Activated T-cell treated with anti-CD3 and anti-CD28 coated beads, Interleukin-2, amount 50 U/mL, for 1 hour (primary cell): ENCODE measurements around the gene CSRP3.
"Not testable (repeated sequence)": the region's sequence is repeated elsewhere in the genome, so short reads cannot be mapped to it uniquely, and the experiment has no call there.

Experiments used
- DNase-seq: peaks from one replicate; pipeline ENCODE4 v3.0.0-alpha.2; 2020

CSRP3 gene

DNA sequence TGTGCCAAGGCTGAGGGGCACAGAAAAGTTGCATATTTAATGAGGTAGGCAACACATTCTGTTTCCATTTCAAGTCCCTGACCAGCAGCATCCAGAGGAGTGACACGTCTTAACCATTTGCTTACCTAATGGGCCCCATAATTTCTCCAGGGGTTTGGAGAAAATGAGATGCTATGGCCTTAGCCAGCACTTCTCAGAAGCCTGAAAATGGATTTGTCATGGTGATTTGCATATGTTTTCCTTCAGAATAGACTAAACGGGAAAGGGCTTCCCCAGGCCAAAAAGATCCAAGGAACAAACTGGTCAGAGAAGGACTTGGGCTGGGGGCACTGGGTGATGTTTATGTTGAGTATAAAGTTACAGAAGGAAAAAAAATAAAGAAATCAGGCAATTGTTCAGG, 16.7 kb downstream of the CSRP3 start:
- no peak for DNase-seq

DNA sequence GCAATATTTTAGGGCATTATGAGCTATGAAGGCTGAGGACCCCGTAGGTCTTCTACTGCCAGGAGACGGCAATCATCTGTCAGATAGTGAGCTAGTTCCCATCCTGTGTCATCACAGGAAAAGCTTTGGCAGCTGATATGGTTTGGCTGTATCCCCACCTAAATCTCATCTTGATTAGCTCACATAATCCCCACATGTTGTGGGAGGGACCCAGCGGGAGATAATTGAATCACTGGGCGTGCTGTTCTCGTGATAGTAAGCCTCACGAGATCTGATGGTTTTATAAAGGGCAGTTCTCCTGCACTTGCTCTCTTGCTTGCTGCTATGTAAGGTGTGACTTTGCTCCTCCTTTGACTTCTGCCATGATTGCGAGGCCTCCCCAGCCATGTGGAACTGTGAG, 18.1 kb downstream of the CSRP3 start:
- DNase-seq: no peak

DNA sequence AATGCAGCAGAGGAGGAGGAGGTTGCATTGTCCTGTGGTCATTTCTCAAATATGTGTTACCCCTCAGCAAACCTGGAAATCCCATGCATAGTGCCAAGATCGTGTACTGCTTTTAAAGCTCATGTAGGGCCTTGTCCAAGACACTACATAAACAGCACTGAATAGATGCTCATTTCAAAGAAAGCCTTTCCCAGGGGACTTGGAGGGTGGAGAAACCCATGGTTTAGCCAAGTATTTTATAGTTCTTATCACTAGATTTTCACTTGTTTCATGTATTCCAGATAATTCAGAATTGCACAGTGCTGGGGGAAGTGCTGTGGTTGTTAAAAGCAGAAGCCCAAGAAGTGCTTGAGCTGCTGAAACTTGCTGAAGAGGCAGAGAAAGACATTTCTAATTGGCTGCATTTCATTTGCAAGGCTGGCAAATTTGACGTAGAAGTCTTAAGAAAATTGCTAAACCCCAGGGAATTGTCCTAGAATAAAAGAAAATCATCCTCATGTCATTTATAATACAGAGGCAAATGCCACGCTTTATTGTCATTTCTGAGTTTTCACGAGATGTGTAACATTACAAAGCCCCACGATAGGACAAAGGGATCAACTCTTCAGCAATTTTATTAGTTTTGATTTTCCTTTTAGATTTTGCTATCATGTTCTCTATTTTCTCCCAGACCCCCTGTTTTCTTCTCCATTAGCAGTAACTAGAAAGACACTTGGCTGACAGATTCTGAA, 20.1 kb downstream of the CSRP3 start:
- no peak for DNase-seq

DNA sequence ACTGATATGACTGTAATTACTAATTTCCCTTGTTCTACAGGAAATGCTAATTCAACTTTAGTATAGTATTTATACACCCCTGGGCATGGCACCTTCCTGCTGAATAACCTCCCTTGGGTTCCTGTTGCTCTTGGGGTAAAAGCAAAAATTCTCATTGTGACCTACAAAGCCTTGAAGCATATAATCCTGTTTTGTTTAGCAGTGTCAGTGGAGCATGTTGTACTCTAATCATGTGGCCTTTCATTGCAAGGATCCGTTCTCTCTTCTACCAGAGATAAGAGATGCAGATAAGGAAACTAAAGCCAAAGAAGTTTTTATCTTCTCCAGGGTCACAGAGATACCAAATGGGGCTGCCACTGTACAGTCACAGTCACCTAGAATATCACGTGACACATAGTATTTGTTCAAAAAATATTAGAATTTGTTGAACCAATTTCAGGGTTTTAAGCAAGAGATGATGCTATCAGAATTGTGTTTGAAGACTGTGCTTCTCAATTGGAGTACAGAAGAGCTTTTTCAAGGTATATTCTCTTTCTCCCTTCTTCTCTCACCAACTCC, 25.1 kb downstream of the CSRP3 start:
- DNase-seq: no peak

DNA sequence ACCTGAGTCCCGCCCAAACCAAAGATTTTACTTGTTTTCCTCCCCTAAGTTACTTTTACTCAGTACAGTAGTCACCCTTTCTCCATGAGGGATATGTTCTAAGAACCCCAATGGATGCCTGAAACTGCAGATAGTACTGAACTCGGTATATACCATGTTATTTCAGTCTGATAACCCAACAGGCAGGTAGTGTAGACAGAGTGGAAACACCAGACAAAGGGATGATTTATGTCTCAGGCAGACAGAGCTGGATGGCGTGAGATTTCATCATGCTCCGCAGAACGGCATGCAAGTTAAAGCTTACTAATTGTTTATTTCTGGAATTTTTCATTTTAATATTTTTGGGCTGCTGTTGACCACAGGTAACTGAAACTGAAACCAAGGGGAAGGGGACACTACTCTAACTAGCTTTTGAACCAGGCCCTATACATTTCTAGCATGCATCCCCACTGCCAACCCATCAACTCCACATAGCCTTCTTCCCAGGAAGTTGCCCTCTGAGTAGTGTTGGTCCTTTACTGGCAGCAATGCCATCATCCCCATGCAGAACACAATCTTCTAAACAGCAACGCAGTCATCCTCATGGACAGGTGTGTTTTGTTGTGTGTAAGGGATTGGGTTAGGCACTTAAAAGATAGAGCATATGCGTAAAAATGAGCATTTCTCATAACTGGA, 27.7 kb downstream of the CSRP3 start:
- no peak for DNase-seq

DNA sequence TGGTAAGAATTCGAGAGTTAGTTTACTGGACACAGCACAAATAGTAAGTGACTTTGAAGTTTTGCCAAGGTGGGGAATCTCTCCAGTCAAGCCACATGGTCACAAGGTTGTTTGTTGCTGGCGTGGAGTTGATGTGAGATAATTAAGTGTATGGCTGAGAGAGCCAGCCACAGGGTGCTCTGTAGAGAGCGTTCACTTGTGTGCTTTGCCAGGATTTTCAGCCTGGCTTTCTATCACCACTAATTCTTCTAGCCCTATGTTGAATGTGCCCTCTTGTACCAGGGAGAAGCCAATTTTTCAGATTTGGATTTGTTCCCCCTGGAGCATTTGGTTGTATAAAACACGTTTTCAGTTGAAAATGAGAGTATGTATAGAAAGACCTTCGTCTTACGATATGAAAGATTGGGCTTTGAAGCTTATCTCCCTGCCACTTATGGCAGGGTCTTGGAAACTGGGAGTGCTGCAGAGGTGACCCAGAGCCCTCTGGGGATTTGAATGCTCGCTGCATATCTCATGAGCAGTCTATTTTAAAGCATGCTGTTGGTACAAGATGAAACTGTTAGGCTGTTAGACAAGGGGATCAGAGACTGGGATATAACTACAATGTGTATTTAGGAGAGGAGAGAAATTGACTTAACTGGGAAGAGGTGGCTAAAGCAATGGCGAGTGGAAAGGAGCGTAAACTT, 28.6 kb downstream of the CSRP3 start:
- DNase-seq: no peak

DNA sequence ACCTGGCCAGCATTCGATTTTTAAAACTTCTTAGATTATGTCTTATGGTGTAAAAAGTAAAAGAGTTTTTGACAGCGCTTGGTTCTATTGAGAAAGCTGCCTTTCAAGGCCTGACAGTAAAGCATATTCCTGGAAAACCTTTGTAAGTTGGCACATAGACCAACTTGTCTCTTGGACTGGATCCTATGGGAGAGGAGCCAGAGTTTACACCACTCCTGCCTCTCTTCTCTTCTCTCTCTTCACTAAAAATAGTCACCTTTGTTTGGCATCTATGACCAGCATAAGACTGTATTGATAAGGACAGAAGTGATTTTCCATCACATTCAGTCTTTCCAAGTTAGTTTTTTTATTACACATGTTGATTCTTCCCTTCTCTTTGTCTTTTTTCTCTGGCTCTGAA, 33.7 kb downstream of the CSRP3 start:
- DNase-seq: no peak

DNA sequence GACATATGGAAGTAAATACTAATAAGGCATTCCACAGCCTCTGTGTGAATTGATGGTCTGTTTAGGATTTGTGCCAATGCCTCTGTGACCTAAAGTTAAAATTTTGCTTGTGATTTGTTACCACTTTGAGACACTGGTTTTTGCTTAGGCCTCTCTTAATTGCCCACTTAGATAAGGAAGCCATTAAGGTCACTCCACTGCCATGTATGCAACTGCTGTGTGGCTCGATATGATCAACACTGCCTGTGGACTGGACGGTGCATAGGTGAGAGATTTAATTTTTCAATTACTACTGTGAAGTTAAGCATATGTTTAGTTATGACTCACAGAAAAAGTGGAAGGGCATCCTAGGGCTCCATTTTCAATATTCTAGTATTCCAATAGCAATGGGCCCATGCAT, 36.9 kb downstream of the CSRP3 start:
- no peak for DNase-seq

DNA sequence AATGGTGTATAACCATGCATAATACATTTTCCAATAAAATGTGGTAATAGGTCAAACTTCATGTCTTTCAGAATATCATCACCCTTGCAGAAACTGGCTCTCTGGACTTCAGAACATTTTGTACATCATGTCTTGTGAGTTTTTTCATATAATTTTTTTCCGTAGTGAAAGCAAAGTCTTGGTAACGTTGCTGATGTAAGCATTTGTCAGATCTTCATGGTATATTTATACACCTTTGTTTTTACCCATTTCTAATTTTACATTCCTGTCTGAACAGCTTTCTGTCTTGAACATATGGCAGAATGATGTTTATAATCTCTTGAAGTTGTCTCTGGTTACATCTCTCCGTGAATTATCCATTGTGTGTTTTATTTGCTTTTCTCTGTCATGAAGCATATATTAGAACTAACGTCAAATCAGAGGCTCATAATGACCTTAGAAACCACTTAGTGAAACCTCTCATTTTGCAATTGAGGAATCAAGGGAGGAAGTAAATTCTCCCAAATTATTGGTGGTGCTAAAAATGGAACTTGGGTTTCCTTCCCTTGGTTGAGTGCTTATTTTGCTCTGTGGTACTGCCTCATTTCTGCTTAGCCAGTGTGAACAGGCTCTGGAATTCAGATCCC, 37.4 kb downstream of the CSRP3 start:
- DNase-seq: no peak

DNA sequence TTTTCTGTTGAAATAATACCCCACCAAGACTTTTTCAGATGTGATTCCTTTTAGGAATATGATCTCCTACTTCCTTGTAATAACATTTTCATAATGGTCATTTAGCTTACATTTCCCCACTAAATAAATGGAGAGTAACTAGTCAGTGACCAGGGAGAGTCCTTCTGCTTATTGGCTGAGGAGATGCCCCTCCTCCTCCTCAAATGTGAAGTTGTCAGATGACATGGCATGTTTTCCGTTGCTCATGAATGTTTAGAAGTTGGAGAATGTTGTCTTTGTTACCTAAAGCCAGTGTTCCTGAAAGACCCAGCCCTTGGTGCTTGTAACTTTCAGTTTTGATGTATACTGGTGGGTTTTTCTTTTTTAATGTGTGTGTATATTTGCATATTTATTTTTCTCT, 38.2 kb downstream of the CSRP3 start:
- DNase-seq: no peak

DNA sequence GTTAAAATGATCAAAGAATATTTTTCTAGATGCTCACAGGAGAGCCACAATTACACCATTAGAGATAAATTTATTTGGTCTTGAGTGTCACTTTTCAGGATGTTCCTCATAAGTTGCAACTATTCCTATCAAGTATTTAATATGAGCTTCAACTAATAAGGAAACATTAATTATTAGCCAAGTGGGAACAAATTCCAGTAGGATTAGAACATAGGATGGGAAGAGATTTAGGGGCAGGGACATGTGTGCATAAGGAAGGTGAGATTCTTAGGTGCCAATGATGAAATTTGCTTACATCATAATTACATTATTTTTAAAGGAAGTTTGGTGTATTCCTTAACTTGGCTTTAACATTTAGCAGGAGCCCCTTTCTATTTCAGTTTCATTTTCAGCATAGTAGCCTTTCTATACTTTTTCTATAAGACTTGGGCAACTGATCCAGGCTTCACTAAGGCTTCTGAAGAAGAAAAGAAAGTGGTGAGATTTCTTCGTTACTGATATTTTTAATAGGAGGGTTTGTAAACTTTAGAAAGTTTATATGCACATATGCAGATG, 38.8 kb downstream of the CSRP3 start:
- no peak for DNase-seq

DNA sequence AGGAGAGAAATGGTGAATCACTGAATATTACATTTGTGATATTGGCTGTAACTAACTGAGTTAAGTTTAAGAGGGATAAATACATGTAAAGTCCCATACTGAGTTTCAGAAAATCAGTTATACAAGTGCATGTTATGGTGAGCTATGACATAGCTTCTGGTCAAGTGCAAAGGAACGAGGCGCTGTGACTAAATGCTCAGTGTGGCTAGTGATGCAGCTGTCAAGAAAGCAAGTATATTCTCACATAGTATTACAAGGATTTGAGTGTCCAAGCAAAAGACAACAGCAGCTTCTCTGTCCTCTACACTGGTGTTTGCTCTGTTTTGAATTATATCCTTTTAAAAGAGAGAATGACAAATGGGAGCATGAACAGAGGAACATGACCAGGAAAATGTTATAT, 40.1 kb downstream of the CSRP3 start:
- no peak for DNase-seq

DNA sequence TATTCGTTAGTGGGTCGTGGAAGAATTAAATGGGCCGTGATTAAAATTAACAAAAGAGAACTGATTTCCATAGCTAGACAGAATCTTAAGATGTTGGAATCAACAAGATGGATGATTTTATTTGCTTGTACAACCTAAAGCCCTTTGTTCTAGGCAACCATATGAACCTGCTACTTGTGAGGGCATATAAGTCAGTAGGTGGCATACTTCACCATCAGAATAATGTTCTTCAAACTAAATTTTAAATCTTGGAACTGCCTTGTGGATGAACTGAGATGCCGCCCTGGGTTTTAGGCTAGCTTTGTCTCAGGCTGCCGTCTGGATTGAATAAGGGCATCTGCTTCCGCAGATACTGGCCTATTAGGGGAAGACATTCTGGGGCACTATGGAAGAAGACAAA, 40.9 kb downstream of the CSRP3 start:
- DNase-seq: no peak

DNA sequence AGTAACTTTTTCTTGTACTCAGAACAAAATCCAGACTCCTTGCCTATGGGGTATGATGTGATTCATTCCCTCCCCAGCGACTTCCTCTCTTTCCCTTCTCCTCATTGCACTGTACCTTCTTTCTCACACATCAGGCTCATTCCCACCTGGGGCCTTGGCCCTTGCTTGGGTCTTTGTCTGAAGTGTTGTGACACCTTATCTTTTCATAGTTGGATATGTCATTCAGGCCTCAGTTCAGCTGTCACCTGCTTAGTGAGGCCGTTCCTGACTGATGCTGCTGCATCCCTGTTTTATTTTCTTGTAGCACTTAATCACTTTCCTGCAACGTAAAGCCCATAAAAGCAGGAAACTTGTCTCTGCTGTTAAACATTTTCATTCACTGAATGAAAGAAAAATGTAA, 44.9 kb downstream of the CSRP3 start:
- DNase-seq: no peak

DNA sequence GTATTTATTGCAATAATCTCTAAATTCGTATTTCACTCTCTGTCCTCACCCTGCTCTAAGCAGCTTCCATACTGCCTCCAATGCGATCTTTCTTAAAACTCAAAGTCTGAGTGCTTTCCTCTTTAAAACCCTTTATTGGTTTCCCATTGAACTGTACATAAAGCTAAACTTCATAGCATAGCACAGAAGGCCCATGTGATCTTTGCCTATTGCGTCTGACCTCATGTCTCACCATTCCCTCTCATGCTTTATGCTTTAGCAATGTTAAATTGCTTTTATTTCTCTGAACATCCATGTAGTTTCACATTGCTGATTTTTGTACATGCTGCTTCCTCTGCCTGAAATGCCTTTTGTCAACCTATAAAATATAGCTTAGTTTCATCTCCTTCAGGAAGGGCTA, 56.5 kb downstream of the CSRP3 start:
- DNase-seq: no peak

DNA sequence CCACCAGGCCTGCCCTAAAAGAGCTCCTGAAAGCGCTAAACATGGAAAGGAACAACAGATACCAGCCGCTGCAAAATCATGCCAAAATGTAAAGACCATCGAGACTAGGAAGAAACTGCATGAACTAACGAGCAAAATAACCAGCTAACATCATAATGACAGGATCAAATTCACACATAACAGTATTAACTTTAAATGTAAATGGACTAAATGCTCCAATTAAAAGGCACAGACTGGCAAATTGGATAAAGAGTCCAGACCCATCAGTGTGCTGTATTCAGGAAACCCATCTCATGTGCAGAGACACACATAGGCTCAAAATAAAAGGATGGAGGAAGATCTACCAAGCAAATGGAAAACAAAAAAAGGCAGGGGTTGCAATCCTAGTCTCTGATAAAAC, 64.9 kb downstream of the CSRP3 start:
- DNase-seq: not testable (repeated sequence)

DNA sequence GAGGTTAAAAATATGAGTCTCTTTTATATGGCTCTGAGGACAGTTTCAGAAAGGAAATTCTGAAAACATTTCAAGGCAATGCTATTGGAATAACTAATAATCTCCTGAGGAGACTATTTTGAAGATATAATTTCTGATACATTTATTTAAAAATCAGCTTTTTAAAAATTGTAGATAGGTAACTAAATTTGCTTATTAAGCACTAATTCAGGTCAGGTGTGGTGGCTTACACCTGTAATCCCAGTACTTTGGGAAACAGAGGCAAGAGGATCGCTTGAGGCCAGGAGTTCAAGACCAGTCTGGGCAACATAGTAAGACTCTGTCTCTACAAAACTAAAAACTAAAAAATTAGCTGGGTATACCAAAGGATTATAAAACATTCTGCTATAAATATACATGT, 67.8 kb downstream of the CSRP3 start:
- DNase-seq: no peak
